Measurements from ENCODE around the gene CLEC2L.
"Not testable (repeated sequence)": the region's sequence is repeated elsewhere in the genome, so short reads cannot be mapped to it uniquely, and the experiment has no call there.

Gene CLEC2L

GRCh38 chr7:139544645-139545044, 21.2 kb downstream of the CLEC2L start:
- H3K4me3 ChIP-seq (ENCODE audit: low read depth, low read length): no peak overlapping the region
- no peak for DNase-seq (ENCODE audit: low read depth)

- no peak overlapping the region for H3K4me3 ChIP-seq (ENCODE audit: low read depth, low read length)
- no peak for DNase-seq (ENCODE audit: low read depth)
Observed at GRCh38 chr7:139548302-139549028, 25.0 kb downstream of the CLEC2L start.

GRCh38 chr7:139553991-139554700, 30.7 kb downstream of the CLEC2L start:
- H3K4me3 ChIP-seq (ENCODE audit: low read depth, low read length); DNase-seq (ENCODE audit: low read depth): not testable (repeated sequence)

- no peak for DNase-seq (ENCODE audit: low read depth)
- H3K4me3 ChIP-seq (ENCODE audit: low read depth, low read length): no peak overlapping the region
Observed at GRCh38 chr7:139557857-139558581, 34.5 kb downstream of the CLEC2L start.

GRCh38 chr7:139559364-139560105, 36.0 kb downstream of the CLEC2L start:
- no peak overlapping the region for H3K4me3 ChIP-seq (ENCODE audit: low read depth, low read length)
- DNase-seq (ENCODE audit: low read depth): no peak

- no peak overlapping the region for H3K4me3 ChIP-seq (ENCODE audit: low read depth, low read length)
- DNase-seq (ENCODE audit: low read depth): no peak
Observed at GRCh38 chr7:139560199-139560598, 36.7 kb downstream of the CLEC2L start.

- DNase-seq (ENCODE audit: low read depth): no peak
- no peak overlapping the region for H3K4me3 ChIP-seq (ENCODE audit: low read depth, low read length)
Observed at GRCh38 chr7:139560678-139561077, 37.2 kb downstream of the CLEC2L start.

GRCh38 chr7:139562491-139562890, 39.0 kb downstream of the CLEC2L start:
- no peak overlapping the region for H3K4me3 ChIP-seq (ENCODE audit: low read depth, low read length)
- DNase-seq (ENCODE audit: low read depth): no peak

- H3K4me3 ChIP-seq (ENCODE audit: low read depth, low read length): no peak overlapping the region
- DNase-seq (ENCODE audit: low read depth): no peak
Observed at GRCh38 chr7:139562961-139563565, 39.6 kb downstream of the CLEC2L start.

GRCh38 chr7:139563856-139564255, 40.4 kb downstream of the CLEC2L start:
- DNase-seq (ENCODE audit: low read depth): no peak
- no peak overlapping the region for H3K4me3 ChIP-seq (ENCODE audit: low read depth, low read length)

- H3K4me3 ChIP-seq (ENCODE audit: low read depth, low read length): no peak overlapping the region
- no peak for DNase-seq (ENCODE audit: low read depth)
Observed at GRCh38 chr7:139566075-139566474, 42.6 kb downstream of the CLEC2L start.

GRCh38 chr7:139566736-139567646, 43.5 kb downstream of the CLEC2L start:
- no peak for DNase-seq (ENCODE audit: low read depth)
- no peak overlapping the region for H3K4me3 ChIP-seq (ENCODE audit: low read depth, low read length)

- H3K4me3 ChIP-seq (ENCODE audit: low read depth, low read length): no peak overlapping the region
- DNase-seq (ENCODE audit: low read depth): no peak
Observed at GRCh38 chr7:139567647-139568345, 44.3 kb downstream of the CLEC2L start.

GRCh38 chr7:139568346-139568675, 44.8 kb downstream of the CLEC2L start:
- DNase-seq (ENCODE audit: low read depth): no peak
- no peak overlapping the region for H3K4me3 ChIP-seq (ENCODE audit: low read depth, low read length)

GRCh38 chr7:139568813-139569490, 45.5 kb downstream of the CLEC2L start:
- DNase-seq (ENCODE audit: low read depth): no peak
- H3K4me3 ChIP-seq (ENCODE audit: low read depth, low read length): no peak overlapping the region

GRCh38 chr7:139570119-139570518, 46.6 kb downstream of the CLEC2L start:
- no peak overlapping the region for H3K4me3 ChIP-seq (ENCODE audit: low read depth, low read length)
- DNase-seq (ENCODE audit: low read depth): no peak

- H3K4me3 ChIP-seq (ENCODE audit: low read depth, low read length): no peak overlapping the region
- DNase-seq (ENCODE audit: low read depth): no peak
Observed at GRCh38 chr7:139570626-139571025, 47.1 kb downstream of the CLEC2L start.

All from skeletal muscle cell (primary cell).